Loucy (cell line): ENCODE data around the gene RNF212B.

Experiments
- CTCF ChIP-seq: fragments of 200-600 bp; sonication (generic); conservative IDR thresholded peaks from 2 replicates; pipeline ENCODE4 v1.5.1; 2014; ENCODE audit warnings: mild to moderate bottlenecking, antibody characterized with exemption, low read length
- EZH2phosphoT487 ChIP-seq: fragments of 200-600 bp; IDR thresholded peaks from 2 replicates; pipeline ENCODE4 v1.6.1; 2018; ENCODE audit warnings: antibody characterized with exemption, mild to moderate bottlenecking, moderate library complexity, borderline replicate concordance

GRCh38 chr14:23316300-23316699 is 78.6 kb downstream of the RNF212B start:
- TF ChIP-seq CTCF (no peak), EZH2phosphoT487 (no peak)
